GM19452 (cell line): Measurements from ENCODE around the gene GGCT.
"Not testable (repeated sequence)": the region's sequence is repeated elsewhere in the genome, so short reads cannot be mapped to it uniquely, and the experiment has no call there.

Experiments
- ATAC-seq: cut with Tn5 transposase; IDR thresholded peaks from one replicate; pipeline ENCODE4 v1.9.1; 2021; ENCODE audit not compliant: unreplicated experiment

GGCT gene

DNA sequence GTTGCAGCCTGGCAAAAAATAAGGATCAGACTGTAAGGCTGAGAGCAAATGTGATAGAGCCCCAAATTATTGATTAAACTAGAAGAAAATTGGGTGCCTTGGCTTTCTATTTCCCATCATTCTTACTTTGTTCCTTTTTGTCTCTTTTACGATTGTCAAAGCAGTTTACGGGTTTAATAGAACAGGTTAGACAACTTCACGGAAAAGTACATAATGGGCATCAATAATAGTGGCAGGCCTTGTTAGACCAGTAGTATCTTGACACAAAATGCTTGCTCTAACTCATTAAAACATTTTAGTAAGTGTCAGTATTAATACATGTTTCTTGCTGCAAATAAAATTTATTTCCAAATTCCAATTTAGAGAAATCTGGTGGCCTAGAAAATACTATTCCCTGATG, 14.5 kb upstream of the GGCT start:
- no peak for ATAC-seq

DNA sequence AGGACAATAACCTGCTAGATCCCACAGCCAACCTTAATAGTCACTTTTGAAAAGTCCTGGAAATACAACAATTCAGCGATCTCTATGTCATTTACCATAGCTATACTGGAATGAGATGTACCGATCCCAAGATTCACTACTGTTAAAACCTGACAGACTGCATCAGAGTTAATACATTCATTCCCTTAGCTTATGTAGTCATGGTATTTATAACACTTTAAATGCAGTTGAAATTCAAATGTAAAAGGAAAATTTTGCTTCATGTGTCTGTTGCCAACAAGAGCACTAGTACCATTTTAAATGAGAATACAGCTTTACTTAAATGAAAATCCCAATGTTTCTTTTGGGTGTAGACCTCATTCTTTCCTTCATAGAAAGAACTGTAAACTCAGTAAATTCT, 11.1 kb upstream of the GGCT start:
- ATAC-seq = no peak

DNA sequence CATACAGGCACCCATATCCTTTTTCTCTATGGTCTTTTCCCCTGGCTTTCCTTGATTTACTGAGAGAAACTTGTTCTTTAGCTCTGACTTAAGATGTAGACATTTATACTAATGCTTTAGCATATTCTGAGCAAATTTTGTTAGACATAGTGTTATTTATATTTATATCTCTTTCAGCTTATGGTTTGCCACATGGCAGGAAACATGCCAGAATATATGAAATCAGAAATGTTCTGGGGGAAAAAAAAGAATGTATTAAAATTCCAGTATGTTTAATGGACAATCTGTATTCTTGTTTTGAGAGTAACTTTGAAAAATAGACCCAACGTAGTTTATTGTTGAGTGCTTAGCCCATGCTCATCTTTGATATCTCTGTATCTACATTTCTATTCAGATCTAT, 10.1 kb upstream of the GGCT start:
- ATAC-seq = no peak

DNA sequence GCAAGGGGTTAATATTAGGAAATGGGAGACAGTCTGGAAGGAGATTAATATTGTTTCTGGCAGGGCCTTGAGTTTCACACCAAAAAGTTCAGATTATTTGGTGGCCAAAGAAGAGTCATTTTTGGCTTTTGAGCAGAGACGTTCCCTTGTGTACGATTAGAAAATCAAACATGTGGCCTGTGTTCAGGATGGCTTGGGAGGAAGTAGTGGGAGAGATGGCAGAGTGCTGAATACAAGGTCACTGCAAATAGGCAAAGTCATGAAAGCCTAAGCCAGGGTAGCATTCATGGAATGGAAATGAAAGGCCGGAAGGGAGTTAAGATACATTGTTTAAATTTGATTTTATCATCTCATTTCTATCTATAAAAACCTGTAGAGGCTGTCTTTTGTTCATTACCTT, 9.5 kb upstream of the GGCT start:
- no peak for ATAC-seq

DNA sequence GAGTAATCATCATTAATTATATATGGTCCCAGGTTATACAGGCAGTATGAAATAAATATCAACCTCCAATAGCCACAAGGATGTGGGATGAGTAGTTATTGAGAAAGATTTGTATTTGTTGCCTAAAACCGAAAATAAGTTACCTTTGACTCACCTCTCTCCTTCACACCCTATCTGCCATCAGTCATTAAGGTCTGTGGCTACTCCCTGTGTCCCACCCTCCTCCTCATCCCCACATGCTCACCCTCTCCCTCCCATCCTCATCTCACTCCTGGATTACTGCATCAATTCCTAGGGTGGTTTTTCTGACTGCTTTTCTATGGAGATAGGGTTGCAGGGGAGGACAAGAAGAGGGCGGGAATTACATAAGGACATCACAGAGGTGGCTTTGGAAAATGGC, 9.1 kb upstream of the GGCT start:
- no peak for ATAC-seq

DNA sequence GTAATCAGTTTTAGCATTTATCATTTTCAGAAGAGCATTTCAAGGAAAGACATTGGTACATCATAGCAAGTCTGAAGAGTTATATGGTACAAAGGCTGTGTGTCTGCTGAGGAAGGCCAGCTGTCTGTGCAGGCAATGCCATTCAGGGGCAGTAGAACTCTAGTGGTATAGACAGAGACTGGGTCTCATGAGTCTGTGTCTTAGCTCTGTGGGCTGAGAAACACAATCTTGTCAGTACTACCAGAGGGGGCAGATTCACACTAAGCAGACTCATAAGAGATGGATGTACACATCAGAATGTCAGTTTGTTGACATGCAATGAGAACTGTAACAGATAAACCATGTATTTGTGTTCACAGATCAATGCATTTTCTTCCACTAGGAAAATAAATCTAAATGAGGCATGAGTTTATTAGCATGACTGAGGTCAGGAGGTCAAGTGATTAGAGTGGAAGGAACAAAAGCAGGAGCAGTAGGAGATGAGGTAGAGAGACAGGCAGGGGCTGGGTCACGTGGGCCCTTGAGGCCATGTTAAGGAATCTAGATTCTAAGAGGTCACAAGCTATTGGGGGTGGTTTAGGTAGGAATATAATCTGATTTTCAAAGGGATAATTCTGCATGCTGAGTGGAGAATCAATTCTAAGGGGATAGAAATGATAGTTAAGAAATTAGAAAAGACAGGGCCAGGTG, 7.5 kb upstream of the GGCT start:
- ATAC-seq = no peak

DNA sequence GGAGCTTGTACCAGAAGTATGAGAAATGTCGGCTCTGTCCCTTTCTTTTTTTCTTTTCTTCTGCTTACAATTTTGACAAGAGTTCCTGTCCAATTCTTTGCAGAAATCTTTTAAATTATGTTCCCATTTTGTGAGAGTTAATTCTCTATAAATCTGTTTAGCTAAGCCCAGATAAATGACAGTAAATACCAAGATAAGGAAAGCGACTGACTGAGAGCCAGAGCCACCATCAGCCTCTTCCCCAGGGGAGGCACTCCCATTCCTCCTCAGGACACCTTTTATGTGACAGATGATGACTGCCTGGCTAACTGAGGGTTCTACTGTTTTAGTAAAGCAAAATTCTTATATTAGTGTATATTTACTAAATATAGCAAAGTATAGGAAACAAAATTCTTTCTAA, 6.9 kb upstream of the GGCT start:
- no peak for ATAC-seq

DNA sequence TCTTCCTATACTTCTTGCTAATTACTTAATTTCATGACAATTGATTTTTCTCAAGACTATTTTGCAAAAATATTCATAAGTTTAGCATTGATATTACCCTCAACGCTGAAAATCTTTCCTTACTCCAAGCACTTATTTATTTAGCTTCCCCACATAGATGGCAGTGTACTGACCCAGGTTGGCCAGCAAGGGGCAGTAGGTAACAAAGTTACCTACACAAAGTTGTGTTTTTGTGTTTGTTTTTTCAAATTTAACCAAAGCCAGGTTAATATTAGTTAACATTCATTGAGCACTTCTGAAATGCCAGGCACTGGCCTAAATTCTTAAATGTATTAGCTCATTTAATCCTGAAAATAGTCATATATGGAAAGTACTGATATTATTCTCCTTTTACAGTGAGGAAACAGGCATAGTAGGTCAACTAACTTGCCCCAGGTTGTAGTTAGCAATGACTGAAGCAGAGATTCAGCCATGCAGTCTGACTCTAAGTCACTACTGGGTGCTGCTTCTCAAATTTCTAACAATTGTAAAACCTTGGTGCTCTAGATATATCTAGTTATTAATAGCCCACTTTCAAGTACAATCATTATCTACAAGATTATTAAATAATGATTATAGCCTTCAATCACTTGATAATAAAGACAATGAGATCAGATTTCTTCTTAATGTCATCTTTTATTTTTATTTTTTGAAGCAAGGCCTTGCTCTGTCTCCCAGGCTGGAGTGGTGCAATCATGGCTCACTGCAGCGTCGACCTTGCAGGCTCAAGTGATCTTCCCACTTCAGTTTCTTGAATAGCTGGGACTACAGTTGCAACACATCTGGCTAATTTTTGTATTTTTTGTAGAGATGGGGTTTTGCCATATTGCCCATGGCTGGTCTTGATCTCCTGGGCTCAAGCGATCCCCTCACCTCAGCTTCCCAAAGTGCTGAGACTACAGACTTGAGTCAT, 5.8 kb upstream of the GGCT start:
- ATAC-seq = no peak

DNA sequence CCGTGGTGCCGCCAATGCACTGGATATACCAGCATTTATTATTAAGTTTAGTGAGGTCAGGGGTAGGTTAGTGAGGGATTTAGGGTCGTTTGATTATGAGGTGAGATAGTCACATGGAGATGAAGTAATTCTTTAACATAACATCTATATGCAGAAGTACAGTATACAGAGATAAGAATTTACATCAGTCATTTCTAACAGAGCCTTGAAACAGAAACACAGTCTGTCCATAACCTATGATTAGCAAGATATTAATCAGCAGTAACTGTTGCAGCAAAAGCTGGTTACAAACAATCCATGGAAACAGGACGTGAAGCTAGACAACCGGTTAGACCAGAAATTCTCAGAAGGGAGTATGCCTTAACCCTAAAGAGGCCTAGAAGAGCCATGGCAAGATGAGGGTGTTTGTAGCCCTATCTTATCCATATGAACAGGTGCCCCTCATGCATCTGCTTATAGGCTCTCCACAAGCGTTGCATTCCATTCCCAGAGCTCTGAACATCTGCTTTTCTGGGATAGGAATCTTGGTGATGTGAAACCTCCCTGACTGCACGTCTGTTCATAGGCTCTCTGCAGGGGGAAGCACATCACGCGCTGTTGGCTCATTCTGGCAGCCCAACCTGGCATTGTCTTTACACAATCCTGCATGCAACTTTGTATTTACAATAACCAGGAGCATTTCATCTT, 4.7 kb upstream of the GGCT start:
- not testable (repeated sequence) for ATAC-seq

DNA sequence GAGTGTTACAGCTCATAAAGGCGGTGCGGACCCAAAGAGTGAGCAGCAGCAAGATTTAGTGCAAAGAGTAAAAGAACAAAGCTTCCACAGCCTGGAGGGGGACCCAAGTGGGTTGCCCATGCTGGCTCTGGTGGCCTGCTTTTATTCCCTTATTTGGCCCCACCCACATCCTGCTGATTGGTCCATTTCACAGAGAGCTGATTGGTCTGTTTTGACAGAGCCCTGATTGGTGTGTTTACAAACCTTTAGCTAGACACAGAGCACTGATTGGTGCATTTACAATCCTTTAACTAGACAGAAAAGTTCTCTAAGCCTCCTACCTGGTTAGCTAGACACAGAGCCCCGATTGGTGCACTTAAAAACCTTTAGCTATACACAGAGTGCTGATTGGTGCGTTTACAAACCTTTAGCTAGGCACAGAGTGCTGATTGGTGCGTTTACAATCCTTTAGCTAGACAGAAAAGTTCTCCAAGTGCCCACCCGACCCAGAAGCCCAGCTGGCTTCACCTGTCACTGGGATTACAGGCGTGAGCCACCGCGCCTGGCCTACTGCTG, 2.8 kb upstream of the GGCT start:
- not testable (repeated sequence) for ATAC-seq

DNA sequence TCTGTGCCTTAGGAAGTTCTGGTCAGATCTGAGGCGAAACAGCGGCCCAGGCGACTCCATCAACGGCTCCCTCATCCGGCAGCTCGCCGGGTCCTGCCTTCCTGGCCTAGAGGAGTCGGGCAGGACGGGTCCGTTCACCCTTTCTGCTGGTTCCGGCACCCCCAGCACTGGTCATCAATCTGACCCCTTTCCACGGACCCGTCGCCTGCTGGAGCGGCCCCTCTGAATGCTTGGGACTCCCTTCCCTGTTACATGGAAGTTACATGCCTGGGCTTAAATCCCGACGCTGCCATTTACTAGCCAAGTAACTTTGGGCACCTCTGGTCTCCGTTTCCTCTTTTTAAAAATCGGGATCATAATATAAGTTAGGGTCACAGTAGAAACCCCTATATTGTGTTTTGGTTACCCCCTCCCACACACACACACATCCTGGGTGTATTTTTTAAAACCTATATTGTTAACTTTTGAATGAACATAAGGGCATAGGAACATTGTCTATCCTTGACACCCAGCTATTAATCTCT, 607 bp upstream of the GGCT start:
- no peak for ATAC-seq

DNA sequence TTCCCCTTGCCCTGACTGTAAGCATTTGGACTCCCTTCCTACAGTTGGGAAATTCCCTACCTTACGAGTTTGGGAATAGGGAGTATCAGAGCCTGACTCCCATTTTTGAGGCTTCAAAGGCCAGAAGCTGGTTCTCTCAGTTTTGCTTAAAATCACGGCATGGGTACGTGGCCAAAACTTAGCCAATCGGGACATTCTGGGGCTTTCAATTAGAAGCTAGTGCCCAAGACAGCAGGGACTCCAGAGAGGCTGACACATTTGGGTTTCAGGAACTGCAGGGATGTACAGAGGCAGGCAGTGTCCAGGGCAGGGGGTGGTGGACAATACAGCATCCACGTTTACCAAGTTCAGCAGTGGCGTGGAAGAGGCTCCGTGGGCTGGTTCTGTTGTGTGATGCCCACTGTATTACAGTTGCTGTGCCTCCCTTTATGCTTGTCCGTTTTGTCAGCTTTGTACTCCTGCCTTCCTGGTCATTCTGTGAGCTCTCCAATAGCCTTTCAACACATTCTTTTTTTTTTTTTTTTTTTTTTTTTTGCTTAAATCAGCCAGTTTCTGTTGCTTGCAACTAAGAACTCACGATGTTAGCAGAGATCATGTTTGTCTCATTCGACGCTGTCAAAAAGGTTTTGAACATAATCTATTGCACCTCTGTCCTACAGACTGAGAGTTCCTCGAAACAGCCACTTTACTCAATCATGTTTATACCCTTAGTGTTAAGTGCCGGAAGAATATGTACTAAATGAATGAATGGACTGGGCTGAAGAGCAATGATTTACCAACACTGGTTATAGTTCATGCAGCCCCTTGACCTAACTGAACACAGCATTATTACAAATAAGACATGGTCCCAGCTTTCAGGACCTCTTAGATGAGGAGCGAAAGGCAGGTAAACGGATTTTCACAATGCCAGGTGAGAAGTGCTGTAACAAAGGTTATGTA, 1.1 kb downstream of the GGCT start:
- no peak for ATAC-seq

DNA sequence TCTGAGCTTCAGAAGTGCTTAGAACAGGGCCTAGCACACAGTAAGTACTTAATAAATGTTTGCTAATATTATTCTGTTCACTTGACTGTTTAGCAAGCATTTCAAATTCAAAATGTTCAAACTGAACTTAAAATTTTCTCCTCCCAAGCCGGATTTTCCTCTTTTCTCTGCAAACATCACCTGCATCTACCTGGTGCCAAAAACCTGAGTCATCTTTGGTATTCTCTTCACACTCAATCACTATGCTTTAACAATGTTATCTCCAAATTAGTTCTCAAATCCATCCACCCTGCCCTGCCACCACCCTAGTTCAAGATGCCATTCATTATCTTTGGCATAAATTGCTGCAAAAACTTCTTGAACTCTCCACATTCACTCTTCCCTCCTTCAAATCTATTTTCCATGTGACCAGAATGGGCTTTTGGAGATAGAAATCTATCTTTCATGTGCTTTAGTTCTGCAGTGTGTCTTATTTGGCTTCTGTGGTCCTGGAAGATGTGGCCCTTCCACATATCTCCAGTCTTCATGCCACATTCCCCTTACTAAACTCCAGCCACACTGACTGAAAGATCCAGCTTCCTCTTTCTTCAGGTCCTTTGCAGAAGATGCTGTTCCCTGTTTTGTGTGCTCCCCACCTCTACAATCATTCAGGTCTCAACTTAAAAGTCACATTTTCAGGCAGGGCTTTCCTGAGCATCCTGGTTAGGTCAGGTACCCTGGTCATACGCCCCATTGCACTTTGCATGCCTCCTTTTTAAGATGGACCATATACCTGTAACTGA, 2.0 kb downstream of the GGCT start:
- no peak for ATAC-seq

DNA sequence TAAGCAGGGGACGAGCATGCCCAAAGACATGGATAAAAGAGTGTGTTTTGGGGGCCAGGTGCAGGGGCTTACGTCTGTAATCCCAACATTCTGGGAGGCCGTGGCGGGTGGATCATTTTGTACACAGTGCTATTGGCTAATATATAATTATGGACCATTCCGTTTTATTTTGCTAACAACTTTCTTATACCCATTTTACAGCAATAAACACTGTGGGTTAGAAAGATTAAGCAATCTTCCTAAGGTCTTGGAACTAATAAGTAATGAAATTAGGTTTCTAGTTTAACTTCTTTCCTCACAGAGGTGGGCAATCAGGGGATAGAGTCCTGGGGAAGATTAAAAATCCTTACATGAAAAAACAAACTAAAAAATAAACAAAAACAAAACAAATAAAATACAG, 3.4 kb downstream of the GGCT start:
- ATAC-seq = no peak

DNA sequence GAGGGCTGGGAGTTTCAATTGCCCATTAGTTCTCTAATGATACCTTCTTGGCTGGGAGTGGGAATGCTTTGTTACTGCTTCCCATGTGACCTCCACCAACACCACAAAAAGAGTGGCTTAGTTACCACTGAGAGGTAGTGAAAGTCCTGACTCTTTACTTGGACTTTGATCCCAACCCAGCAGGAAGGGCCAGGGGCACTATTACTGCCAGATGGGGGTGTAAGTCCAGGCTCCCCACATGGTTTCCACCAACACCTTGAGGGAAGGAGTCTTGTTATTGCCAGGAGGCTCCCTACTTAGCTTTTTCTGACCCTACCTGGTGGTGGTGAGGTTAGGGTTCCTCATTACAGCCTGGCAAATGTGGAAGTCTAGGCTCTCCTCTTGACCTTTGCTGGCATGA, 11.4 kb downstream of the GGCT start:
- ATAC-seq = no peak

DNA sequence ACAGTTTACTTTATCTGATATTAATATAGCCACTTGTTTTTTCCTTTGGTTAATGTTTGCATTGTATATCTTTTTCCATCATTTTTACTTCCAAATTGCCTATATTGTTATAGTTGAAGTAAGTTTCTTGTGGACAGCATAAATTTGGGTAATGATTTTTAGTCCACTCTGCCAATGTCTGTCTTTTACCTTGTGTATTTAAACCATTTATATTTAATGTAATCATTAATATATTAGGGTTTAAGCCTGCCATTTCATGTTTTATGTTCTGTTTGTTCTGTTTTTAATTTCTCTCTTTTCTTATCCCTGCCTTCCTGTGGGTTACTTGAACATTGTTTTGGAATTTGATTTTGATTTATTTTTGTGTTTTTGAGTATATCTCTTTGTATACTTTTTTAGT, 13.2 kb downstream of the GGCT start:
- ATAC-seq = no peak

DNA sequence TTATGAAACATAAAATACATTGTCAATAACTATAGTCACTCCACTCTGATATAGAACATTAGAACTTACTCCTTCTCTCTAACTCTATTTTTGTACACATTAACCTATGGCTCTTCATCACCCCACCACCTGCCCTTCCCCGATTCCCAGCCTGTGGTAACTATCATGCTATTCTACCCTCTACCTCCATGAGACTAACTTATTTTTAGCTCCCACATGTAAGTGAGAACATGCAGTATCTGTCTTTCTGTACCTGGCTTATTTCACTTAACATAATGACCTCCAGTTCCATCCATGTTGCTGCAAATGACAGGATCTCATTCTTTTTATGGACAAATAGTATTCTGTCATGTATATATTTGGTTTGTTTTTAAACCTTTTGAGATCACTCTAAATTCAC, 17.3 kb downstream of the GGCT start:
- ATAC-seq = no peak

DNA sequence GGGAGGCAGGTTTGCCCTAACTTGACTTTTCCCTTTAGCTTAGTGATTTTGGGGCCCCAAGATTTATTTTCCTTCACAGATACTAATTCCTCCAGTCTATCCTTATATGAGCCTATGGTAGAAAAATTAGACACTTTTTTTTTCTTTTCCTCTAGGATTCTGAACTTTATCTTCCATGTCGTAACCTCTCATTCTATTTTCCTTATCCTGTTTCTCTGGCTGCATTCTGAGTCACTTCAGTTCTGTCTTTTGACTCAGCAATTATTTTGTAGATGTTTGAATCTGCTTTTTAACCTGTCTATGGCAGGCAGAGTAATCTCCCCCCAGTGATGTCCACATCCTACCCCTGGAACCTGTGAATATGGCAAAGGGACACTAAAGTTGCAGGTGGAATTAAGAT, 19.0 kb downstream of the GGCT start:
- ATAC-seq = no peak

DNA sequence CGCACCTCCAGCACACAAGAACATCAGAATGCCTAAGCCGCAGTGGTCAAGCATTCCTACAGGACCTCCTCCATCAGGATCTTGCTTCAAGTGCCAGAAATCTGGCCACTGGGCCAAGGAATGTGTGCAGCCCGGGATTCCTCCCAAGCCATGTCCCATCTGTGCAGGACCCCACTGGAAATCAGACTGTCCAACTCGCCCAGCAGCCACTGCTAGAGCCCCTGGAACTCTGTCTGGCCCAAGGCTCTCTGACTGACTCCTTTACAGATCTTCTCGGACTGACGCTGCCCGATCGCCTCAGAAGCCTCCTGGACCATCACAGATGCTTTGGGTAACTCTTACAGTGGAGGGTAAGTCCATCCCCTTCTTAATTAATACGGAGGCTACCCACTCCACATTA, 23.2 kb downstream of the GGCT start:
- not testable (repeated sequence) for ATAC-seq
